Nephron progenitor cell (in vitro differentiated cells): ENCODE results near the gene SIK1.
"Not testable (repeated sequence)": the region's sequence is repeated elsewhere in the genome, so short reads cannot be mapped to it uniquely, and the experiment has no call there.

Experiments used
- DNase-seq: peaks from one replicate; pipeline ENCODE4 v3.0.0; 2021
- H3K27ac Mint-ChIP-seq: 2 replicates; pipeline ENCODE4 v1.8.0; 2021; ENCODE audit warnings: mild to moderate bottlenecking, moderate library complexity, mixed read lengths
- H3K27me3 Mint-ChIP-seq: 2 replicates; pipeline ENCODE4 v1.8.0; 2021; ENCODE audit warnings: mild to moderate bottlenecking, low read depth, mixed read lengths; ENCODE audit not compliant: poor library complexity
- H3K36me3 Mint-ChIP-seq: 2 replicates; pipeline ENCODE4 v1.8.0; 2021; ENCODE audit warnings: low read depth, mixed read lengths
- H3K4me1 Mint-ChIP-seq: 2 replicates; pipeline ENCODE4 v1.8.0; 2021; ENCODE audit warnings: mixed read lengths
- H3K4me3 Mint-ChIP-seq: 2 replicates; pipeline ENCODE4 v1.8.0; 2021; ENCODE audit warnings: mild to moderate bottlenecking, moderate library complexity, mixed read lengths
- H3K9me3 Mint-ChIP-seq: 2 replicates; pipeline ENCODE4 v1.8.0; 2021; ENCODE audit warnings: mild to moderate bottlenecking, moderate library complexity, mixed read lengths
- CTCF ChIP-seq: fragments of 200-600 bp; sonication (generic); IDR thresholded peaks from 2 replicates; pipeline ENCODE4 v1.5.0; 2021; ENCODE audit warnings: antibody characterized with exemption

The SIK1 gene

GRCh38 chr21:43426404-43427241 is at the start of gene SIK1:
Gene SIK1 (minus strand): TSS chr21:43427131. CDS start chr21:43426178, 953 bp downstream.
- DNase-seq, H3K4me1 Mint-ChIP-seq, H3K27me3 Mint-ChIP-seq, H3K27ac Mint-ChIP-seq, H3K9me3 Mint-ChIP-seq, H3K36me3 Mint-ChIP-seq, H3K4me3 Mint-ChIP-seq: not testable (repeated sequence)

GRCh38 chr21:43471597-43472242 is 44.8 kb upstream of the SIK1 start:
- H3K9me3 Mint-ChIP-seq, DNase-seq, H3K27ac Mint-ChIP-seq, H3K4me3 Mint-ChIP-seq, H3K27me3 Mint-ChIP-seq, H3K36me3 Mint-ChIP-seq, H3K4me1 Mint-ChIP-seq: not testable (repeated sequence)

DNA sequence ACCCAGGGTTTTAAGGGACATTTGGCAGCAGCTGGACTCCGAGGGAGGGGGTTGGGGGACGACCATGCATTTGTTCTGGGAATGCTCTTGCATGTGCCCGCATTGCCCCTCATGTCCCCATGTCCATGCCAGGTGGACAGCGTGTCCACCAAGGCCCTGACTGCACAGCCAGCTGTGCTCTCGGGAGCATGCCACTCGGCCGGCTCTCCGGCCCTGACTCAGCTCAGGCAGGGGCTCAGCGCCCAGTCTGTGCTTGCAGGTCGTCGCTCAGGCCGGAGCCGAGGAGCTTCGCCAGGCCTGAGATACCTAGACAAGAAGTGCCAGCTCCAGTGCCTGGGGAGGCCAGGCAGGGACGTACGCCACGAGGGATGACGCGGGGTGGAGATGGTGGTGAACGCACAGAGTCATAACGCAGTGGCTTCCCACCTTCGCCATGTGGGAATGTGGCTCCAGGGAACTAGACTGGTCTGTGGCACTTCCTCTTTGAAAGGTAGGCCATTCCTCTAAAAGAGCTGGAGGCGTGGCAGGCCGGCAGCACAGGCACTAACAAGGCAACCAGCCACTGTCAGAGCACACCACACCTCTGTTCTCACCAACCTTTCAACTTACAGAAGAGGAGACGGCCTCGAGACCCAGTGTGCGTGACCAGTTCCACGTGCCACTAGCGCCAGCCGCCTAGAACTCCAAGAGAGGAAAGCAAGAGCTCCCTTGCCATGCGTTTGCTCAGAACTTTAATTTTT is 43.0 kb upstream of the SIK1 start:
- not testable (repeated sequence) for H3K27ac Mint-ChIP-seq, DNase-seq, H3K36me3 Mint-ChIP-seq, H3K9me3 Mint-ChIP-seq, H3K27me3 Mint-ChIP-seq, H3K4me3 Mint-ChIP-seq, H3K4me1 Mint-ChIP-seq

DNA sequence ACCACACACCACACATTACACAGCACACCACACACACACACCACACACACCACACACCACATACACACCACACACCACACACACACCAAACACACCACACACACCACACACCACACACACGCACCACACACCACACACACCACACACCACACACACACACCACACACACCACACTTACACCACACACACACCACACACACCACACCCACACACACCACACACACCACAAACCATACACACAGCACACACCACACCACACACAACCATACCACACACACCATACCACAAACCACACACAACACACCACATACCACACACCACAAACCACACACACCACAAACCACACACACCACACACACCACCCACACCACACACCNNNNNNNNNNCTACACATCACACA is 40.9 kb upstream of the SIK1 start:
- no peak for TF ChIP-seq CTCF
- no peak overlapping the region for H3K4me3 Mint-ChIP-seq
- H3K27ac Mint-ChIP-seq, result peak overlapping the region; percentile 41
- H3K27me3 Mint-ChIP-seq, result no peaks in the 10 kb centered on the region
- no peak for DNase-seq
- H3K9me3 Mint-ChIP-seq, result no peaks in the 10 kb centered on the region
- H3K36me3 Mint-ChIP-seq, result no peaks in the 10 kb centered on the region
- H3K4me1 Mint-ChIP-seq, result peaks cover 6% of the 10 kb centered on the region

DNA sequence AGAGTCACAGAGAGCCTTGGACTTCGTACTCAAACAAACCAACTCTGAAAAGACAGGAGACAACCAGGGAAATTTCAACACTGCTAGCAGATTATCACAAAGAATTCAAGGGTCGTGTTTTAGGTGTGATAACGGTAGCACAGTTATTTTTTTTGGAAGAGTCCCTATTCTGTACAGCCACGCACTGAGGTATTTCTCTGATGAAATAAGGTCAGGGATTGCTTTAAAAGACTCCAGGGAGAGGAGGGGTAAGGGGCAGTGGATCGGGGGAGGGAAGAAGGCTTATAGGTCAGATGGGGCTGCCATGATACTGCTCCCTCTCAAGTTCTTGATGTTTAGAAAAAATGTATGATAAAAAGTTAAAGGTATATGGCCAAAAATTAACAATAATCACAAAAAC is 38.2 kb upstream of the SIK1 start:
- H3K4me1 Mint-ChIP-seq, H3K27ac Mint-ChIP-seq, DNase-seq, H3K36me3 Mint-ChIP-seq, H3K9me3 Mint-ChIP-seq, H3K4me3 Mint-ChIP-seq, H3K27me3 Mint-ChIP-seq: not testable (repeated sequence)

- H3K27ac Mint-ChIP-seq, H3K36me3 Mint-ChIP-seq, H3K4me3 Mint-ChIP-seq, DNase-seq, H3K4me1 Mint-ChIP-seq, H3K9me3 Mint-ChIP-seq, H3K27me3 Mint-ChIP-seq: not testable (repeated sequence)
These were observed 36.7 kb upstream of the SIK1 start for GRCh38 chr21:43463498-43464261.

DNA sequence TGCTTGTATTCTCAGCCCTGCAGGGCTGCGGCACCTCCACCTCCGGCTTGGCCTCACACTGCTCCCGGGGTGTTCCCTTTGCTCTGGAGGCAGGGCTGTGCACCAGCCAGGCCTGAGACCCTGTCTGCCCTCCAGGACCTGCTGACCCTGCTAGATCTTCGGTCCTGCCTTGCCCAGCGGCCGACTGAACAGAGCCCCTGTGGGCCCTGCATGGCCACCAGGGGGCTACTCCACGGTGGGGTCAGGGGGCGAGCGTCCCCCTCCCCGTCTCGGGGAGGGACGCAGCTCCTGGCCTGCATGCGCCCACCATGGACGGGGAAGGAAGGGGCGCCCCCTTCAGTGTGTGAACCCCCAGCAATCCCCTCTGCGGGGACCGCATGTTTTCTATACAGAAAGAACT is 36.0 kb upstream of the SIK1 start:
- H3K27ac Mint-ChIP-seq, H3K9me3 Mint-ChIP-seq, H3K4me3 Mint-ChIP-seq, H3K27me3 Mint-ChIP-seq, H3K36me3 Mint-ChIP-seq, H3K4me1 Mint-ChIP-seq, DNase-seq: not testable (repeated sequence)

DNA sequence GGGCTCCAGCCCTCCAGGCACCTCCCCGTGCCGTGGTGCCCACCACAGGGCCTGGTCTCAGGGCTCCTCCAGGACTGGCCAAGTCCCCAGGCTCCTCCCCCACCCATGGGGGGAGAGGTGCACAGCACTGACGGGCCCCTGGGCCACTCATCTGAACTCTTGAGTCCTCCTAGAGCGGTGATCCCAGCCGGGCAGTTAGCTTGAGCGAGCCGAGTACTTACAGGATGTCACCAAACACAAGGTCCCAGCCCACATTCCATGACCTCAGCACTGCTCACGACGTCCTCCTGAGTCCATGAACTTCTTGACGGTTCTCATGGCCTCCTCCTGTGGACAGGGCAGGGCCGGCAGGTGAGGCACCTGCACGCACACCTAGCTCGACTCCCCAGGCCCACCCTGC is 33.5 kb upstream of the SIK1 start:
- not testable (repeated sequence) for H3K27ac Mint-ChIP-seq, H3K36me3 Mint-ChIP-seq, H3K4me3 Mint-ChIP-seq, H3K4me1 Mint-ChIP-seq, H3K27me3 Mint-ChIP-seq, H3K9me3 Mint-ChIP-seq, DNase-seq

DNA sequence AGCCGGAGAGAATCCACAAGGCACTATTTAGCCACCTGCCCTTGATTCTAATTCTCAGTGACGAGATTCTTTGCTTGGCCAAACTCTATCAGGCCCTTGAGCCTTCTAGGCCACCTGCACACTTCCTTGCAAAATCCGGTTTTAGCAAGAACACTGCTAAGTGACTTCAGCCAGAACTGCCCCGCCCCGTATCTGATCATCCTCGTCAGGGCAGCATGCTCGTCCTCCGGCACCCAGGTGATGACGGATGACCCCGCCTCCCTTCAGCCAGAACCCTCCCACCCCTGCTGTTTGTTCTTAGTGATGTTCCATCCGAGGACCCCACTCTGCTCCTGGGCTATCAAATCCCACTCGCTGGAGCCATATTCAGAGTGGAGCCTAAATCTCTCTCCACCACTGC is 32.1 kb upstream of the SIK1 start:
- H3K4me1 Mint-ChIP-seq, DNase-seq, H3K36me3 Mint-ChIP-seq, H3K27me3 Mint-ChIP-seq, H3K27ac Mint-ChIP-seq, H3K9me3 Mint-ChIP-seq, H3K4me3 Mint-ChIP-seq: not testable (repeated sequence)

DNA sequence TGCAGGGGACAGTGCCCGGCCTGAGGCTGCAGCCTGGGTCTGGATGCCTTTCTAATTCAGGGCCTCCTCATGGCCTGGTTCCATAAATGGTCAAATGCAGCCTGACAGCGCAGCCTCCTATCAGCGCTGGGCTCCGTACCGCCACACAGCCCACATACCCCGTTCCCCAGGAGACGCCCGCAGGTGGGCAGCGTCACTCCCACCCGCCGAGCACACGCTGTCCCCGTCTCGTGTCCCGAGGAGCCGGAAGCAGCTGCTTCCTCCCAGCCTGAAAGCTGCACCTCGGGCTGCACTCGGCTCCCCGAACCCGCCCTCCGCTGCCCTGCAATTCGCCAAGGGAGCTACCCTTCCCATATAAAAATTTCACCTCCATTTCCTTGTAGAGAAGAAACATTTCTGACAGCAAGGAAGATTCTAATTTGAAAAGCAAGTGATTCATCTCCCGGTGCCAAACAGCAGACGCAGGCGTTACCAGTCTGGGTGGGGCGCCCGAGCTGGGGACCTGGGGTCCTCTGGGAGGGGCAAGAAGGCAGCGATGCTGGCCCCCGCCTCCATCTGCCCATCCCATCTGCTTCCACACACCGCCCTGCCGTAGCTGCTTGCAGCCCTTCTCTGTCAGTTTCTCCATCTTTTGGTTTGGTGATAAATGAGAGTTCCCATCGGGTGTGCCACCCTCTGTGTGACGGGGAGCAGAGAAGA is 29.8 kb upstream of the SIK1 start:
- not testable (repeated sequence) for H3K27ac Mint-ChIP-seq, H3K4me1 Mint-ChIP-seq, H3K4me3 Mint-ChIP-seq, H3K27me3 Mint-ChIP-seq, H3K36me3 Mint-ChIP-seq, DNase-seq, H3K9me3 Mint-ChIP-seq

GRCh38 chr21:43455717-43456116 is 28.8 kb upstream of the SIK1 start:
- H3K4me3 Mint-ChIP-seq, H3K27ac Mint-ChIP-seq, H3K27me3 Mint-ChIP-seq, H3K36me3 Mint-ChIP-seq, H3K9me3 Mint-ChIP-seq, DNase-seq, H3K4me1 Mint-ChIP-seq: not testable (repeated sequence)

DNA sequence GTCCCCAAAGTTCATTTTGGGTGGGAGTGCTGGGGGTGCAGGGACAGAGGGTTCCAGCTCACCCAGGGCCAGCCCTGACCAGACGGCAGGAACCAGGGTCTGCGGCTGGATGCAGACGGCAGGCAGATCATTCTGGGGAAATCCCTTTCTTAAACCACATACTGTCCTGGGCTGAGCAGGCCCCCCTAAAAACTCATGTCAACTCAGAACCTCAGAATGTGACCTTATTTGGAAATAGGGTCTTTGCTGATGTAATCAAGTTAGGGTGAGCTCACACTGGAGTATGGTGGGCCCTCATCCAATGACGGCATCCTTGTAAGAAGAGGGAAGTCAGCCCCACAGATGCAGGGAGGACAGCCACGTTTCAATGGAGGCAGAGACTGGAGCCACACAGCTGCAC is 27.2 kb upstream of the SIK1 start:
- H3K4me3 Mint-ChIP-seq, H3K27ac Mint-ChIP-seq, H3K9me3 Mint-ChIP-seq, H3K36me3 Mint-ChIP-seq, H3K4me1 Mint-ChIP-seq, H3K27me3 Mint-ChIP-seq, DNase-seq: not testable (repeated sequence)
